Heart right ventricle (tissue), 16 donors: Measurements from ENCODE around the gene GXYLT2. TPM values are rescaled to one million over a fixed set of nuclear protein-coding genes. Genes with fewer than 3 reads are reported as not detected.

Experiments used
- ATAC-seq, 8 donors: fragments of 200-7000 bp; cut with Tn5 transposase; one replicate each; pipeline ENCODE4 v1.9.1; 2020; ENCODE audit warnings: mild to moderate bottlenecking in 8 of 8, moderate library complexity in 8 of 8, moderate number of reproducible peaks in 1 of 8
- DNase-seq, 2 donors: peaks; one replicate each; pipeline ENCODE4 v3.0.0-alpha.2; 2020
- H3K27ac ChIP-seq, 10 donors: fragments of 200-600 bp; sonication (generic) in 2 of 10; one replicate each; pipeline versions ENCODE4 v1.5.0 to v1.8.0; 2020 to 2022; ENCODE audit warnings: mild to moderate bottlenecking in 3 of 10
- H3K27me3 ChIP-seq, 7 donors: fragments of 200-600 bp; one replicate each; pipeline ENCODE4 v1.8.0; 2021 to 2022; ENCODE audit warnings: mild to moderate bottlenecking in 2 of 7
- H3K36me3 ChIP-seq, 9 donors: fragments of 200-600 bp; sonication (generic) in 1 of 9; one replicate each; pipeline versions ENCODE4 v1.5.0 to v1.8.0; 2020 to 2022; ENCODE audit warnings: mild to moderate bottlenecking in 2 of 9
- H3K4me1 ChIP-seq, 9 donors: fragments of 200-600 bp; sonication (generic) in 1 of 9; one replicate each; pipeline versions ENCODE4 v1.5.0 to v1.8.0; 2020 to 2022; ENCODE audit warnings: mild to moderate bottlenecking in 4 of 9
- H3K4me3 ChIP-seq, 10 donors: fragments of 200-600 bp; sonication (generic) in 2 of 10; one replicate each; pipeline versions ENCODE4 v1.5.0 to v1.8.0; 2020 to 2022; ENCODE audit warnings: mild to moderate bottlenecking in 7 of 10, moderate library complexity in 2 of 10
- H3K9me3 ChIP-seq, 11 donors: fragments of 200-600 bp in 10 of 11; sonication (generic) in 2 of 11; one replicate each; pipeline versions ENCODE4 v1.5.0 to v1.8.0; 2013 to 2022; ENCODE audit warnings: mild to moderate bottlenecking in 2 of 11, control low read depth in 1 of 11, moderate library complexity in 1 of 11
- CTCF ChIP-seq, 9 donors: fragments of 200-600 bp; sonication (generic) in 2 of 9; IDR thresholded peaks; one replicate each; pipeline versions ENCODE4 v1.5.0 to v1.8.0; 2021 to 2022; ENCODE audit warnings: antibody characterized with exemption in 9 of 9, mild to moderate bottlenecking in 5 of 9, moderate library complexity in 1 of 9
- WGBS, 2 donors: extraction: QIAGEN DNeasy Blood & Tissue Kit; methylation state at CpG; one replicate each; pipeline ENCODE4 v1.1.7; 2013; ENCODE audit warnings: inconsistent platforms in 1 of 2; 5-methylcytosine and 5-hydroxymethylcytosine counted together
- intact Hi-C, 10 donors: fragments of 100-400 bp; cut with DNase I; formaldehyde crosslinking; loops; one replicate each; pipeline versions ENCODE4 v1.11.1 to v1.14.2; 2022
- polyA plus RNA-seq, 2 donors: library from polyadenylated mRNA; stranded (reverse); fragments of 200-250 nt; gene quantifications; one replicate each; pipeline ENCODE4 v1.2.3, GENCODE V29; 2013
- total RNA-seq, 10 donors: library from RNA; stranded (reverse); fragmentation: NEBNext Ultra II Directional in 3 of 10; extraction: Animal tissue kit (Norgen Biotek cat#: 25700) in 3 of 10; gene quantifications; one replicate each; pipeline versions ENCODE4 v1.2.1 to v1.2.4, GENCODE V29; 2021 to 2023
- donor health status: Arrhythmogenic right ventricular cardiomyopathy.
- donor health status: ischemic (EF 13 %, LVEDD 7.1; RV severe dilation, severe dysfunction).
- donor health status: healthy with polysubstance abuse.
- donor health status: DM: no; HTN: yes; CAD: no.
- donor health status: DM: no; HTN: no; CAD: no.
- donor health status: ischemic (EF 25% LVEDD 6.9; RV normal size, moderate dysfunction).
- donor health status: ischemic (EF 25% LVEDD 5.7; RV mildly dilated, moderate dysfunction).
- donor health status: healthy.
- donor health status: DM: yes; HTN: yes; CAD: no.
- donor health status: Ischemic cardiomyopathy.
- donor health status: ischemic (EF 35%, LVEDD 5.7; RV mildly dilated, moderate dysfunction).
- donor health status: nonischemic (EF 11% LVEDD 7.7; RV severe dilation, severe dysfunction).
- donor health status: DM: yes; HTN: yes; CAD: no.
- donor health status: PGD.
- donor health status: ischemic (EF 29% LVEDD 5.4; RV normal size, mild dysfunction).
- donor health status: nonischemic (EF 23%, LVEDD 6.1; RV moderate dilation, normal function).

The GXYLT2 gene
- total and polyA plus RNA-seq, 12 donors = 1.5 to 26.7 (median 13.9) TPM

- H3K36me3 ChIP-seq = peaks cover 0 to 19% (median 0%) of the 10 kb centered on the region in 9 donors
- no peak overlapping the region for H3K4me3 ChIP-seq
- H3K9me3 ChIP-seq = no peaks in the 10 kb centered on the region
- no peak for ATAC-seq
- no peak overlapping the region for H3K27ac ChIP-seq
- H3K27me3 ChIP-seq = no peaks in the 10 kb centered on the region
- WGBS, 2 donors = 64 to 70% methylated on average over 5 of the region's 5 CpGs
- no peak for TF ChIP-seq CTCF (IDR thresholded peaks at IDR 0.05)
- intact Hi-C loops = no loop called here
- peaks cover 0 to 68% (median 37%) of the 10 kb centered on the region in 9 donors for H3K4me1 ChIP-seq
- no peak for DNase-seq
Observed at GRCh38 chr3:73018790-73019441, 131.1 kb downstream of the GXYLT2 start.

DNA sequence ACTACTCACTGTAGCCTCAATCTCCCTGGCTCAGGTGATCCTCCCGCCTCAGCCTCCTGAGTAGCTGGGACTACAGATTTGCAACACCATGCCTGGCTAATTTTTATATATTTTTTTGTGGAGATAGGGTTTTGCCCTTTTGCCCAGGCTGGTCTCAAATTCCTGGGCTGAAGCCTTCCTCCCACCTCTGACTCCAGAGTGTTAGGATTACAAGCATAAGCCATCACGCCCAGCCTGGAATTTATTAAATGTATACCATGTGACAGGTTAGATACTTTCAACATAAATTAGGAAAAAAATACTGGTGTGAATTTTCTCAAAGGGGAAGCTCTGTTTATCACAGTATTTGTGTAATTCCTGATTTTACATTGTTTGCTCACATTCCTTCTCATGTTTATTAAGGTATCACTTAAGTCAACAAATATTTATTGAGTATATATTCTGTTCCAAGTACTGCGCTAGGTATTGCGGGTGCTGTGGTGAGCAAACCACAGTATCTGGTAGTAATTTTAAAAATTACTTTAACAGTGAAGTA lies 133.5 kb downstream of the GXYLT2 start:
- 49 to 61% methylated on average over 4 of the region's 4 CpGs for WGBS, 2 donors
- H3K36me3 ChIP-seq = peaks cover 0 to 9% (median 0%) of the 10 kb centered on the region in 9 donors
- no peak overlapping the region for H3K4me3 ChIP-seq
- peaks cover 0 to 87% (median 57%) of the 10 kb centered on the region in 9 donors for H3K4me1 ChIP-seq
- H3K9me3 ChIP-seq = no peaks in the 10 kb centered on the region
- intact Hi-C loops = no loop called here
- DNase-seq (no peak), ATAC-seq (no peak)
- no peaks in the 10 kb centered on the region for H3K27me3 ChIP-seq
- H3K27ac ChIP-seq = no peak overlapping the region
- no peak for TF ChIP-seq CTCF (IDR thresholded peaks at IDR 0.05)

- peaks cover 0 to 86% (median 64%) of the 10 kb centered on the region in 9 donors for H3K4me1 ChIP-seq
- no peak for DNase-seq
- H3K9me3 ChIP-seq = no peaks in the 10 kb centered on the region
- H3K4me3 ChIP-seq = no peak overlapping the region
- intact Hi-C loops = no loop called here
- H3K27me3 ChIP-seq = no peaks in the 10 kb centered on the region
- no peak overlapping the region for H3K27ac ChIP-seq
- no peak for ATAC-seq
- TF ChIP-seq CTCF (IDR thresholded peaks at IDR 0.05) = no peak
- no peaks in the 10 kb centered on the region for H3K36me3 ChIP-seq
Observed at GRCh38 chr3:73024836-73025235, 137.0 kb downstream of the GXYLT2 start.

- H3K27me3 ChIP-seq = no peaks in the 10 kb centered on the region
- WGBS, 2 donors = 73 to 75% methylated on average over 6 of the region's 6 CpGs
- H3K4me1 ChIP-seq = peaks cover 0 to 85% (median 65%) of the 10 kb centered on the region in 9 donors
- H3K9me3 ChIP-seq = no peaks in the 10 kb centered on the region
- ATAC-seq (no peak), DNase-seq (no peak)
- no peak overlapping the region for H3K4me3 ChIP-seq
- H3K27ac ChIP-seq = no peak overlapping the region
- no peak for TF ChIP-seq CTCF (IDR thresholded peaks at IDR 0.05)
- H3K36me3 ChIP-seq = no peaks in the 10 kb centered on the region
- intact Hi-C loops = no loop called here
Observed at GRCh38 chr3:73026111-73026759, 138.4 kb downstream of the GXYLT2 start.

Other genes starting within 250 kb of the GXYLT2 start
- gene SHQ1, start 39.6 kb upstream of the GXYLT2 start, total RNA-seq = 10 to 100 TPM; 13.9 to 24.0 (median 19.7) TPM
- 10 to 100 TPM in 1 of 2 donors, 1 to 10 TPM in 1; 8.0 to 14.3 TPM for gene SHQ1, start 39.6 kb upstream of the GXYLT2 start, polyA plus RNA-seq
- gene PPP4R2, start 108.8 kb downstream of the GXYLT2 start, total RNA-seq = 10 to 100 TPM; 43.1 to 75.4 (median 50.6) TPM
- 10 to 100 TPM in 1 of 2 donors, 1 to 10 TPM in 1; 9.8 to 20.6 TPM for gene PPP4R2, start 108.8 kb downstream of the GXYLT2 start, polyA plus RNA-seq
- 1 to 10 TPM in 8 of 10 donors, under 1 TPM in 2; 0.88 to 2.0 (median 1.3) TPM for gene EBLN2, start 173.6 kb downstream of the GXYLT2 start, total RNA-seq
- under 1 TPM; 0.28 to 0.80 TPM for gene EBLN2, start 173.6 kb downstream of the GXYLT2 start, polyA plus RNA-seq